NB4 (cell line): Measurements from ENCODE around the gene PARM1.

Experiments used
- MYC ChIP-seq: IDR thresholded peaks from 2 replicates; pipeline ENCODE4 v1.6.1; 2011; ENCODE audit warnings: low read depth, low read length
- POLR2A ChIP-seq: IDR thresholded peaks from 2 replicates; pipeline ENCODE4 v1.6.1; 2011; ENCODE audit warnings: mild to moderate bottlenecking; ENCODE audit not compliant: insufficient read length; ENCODE audit errors: extremely low read depth
- TF ChIP-seq, protein P1 (sequence below): IDR thresholded peaks from one replicate; pipeline ENCODE4 v1.5.1; 2012; ENCODE audit warnings: low read depth, low read length
- TF ChIP-seq, protein P2 (sequence below): IDR thresholded peaks from 2 replicates; pipeline ENCODE4 v1.6.1; 2011; ENCODE audit warnings: low read depth, low read length

DNA sequence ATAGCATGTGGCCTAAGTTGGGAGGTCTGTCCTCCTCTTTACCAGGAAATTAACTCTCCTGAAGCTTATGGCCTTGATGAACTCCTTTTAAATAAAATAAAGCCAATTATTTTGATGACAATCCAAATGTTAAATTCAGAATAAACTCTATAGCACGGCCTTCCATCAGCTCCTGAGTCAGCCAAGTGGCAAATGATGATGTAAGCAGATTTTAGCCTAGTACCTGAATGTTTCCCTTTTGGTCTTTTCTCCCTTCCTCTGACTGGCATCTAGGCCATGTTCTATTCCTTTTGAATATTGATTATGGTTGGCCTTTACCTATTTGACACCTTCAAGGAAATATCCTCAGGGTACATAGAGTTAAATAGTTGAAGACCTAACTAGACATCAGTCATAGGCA, 76.2 kb downstream of the PARM1 start:
- TF ChIP-seq, protein P1, sequence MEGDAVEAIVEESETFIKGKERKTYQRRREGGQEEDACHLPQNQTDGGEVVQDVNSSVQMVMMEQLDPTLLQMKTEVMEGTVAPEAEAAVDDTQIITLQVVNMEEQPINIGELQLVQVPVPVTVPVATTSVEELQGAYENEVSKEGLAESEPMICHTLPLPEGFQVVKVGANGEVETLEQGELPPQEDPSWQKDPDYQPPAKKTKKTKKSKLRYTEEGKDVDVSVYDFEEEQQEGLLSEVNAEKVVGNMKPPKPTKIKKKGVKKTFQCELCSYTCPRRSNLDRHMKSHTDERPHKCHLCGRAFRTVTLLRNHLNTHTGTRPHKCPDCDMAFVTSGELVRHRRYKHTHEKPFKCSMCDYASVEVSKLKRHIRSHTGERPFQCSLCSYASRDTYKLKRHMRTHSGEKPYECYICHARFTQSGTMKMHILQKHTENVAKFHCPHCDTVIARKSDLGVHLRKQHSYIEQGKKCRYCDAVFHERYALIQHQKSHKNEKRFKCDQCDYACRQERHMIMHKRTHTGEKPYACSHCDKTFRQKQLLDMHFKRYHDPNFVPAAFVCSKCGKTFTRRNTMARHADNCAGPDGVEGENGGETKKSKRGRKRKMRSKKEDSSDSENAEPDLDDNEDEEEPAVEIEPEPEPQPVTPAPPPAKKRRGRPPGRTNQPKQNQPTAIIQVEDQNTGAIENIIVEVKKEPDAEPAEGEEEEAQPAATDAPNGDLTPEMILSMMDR, result no peak
- TF ChIP-seq, protein P2, sequence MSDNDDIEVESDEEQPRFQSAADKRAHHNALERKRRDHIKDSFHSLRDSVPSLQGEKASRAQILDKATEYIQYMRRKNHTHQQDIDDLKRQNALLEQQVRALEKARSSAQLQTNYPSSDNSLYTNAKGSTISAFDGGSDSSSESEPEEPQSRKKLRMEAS, result no peak
- TF ChIP-seq POLR2A, result no peak
- TF ChIP-seq MYC, result no peak
